ENCODE data around the gene B3GNT8. TPM values are rescaled to one million over a fixed set of nuclear protein-coding genes. Genes with fewer than 3 reads are reported as not detected.

The B3GNT8 gene
- total and polyA plus RNA-seq, 2 experiments from 2014 or later, result 0.71 to 1.8 TPM

- Histone ChIP-seq H3K36me3 (ENCODE audit: insufficient read depth) (no peaks in the 10 kb centered on the region), H3F3A (replicated peaks; ENCODE audit: low read depth) (peaks cover 7% of the 10 kb centered on the region; the same call in 1 of the 2 replicates), H3K4me1 (ENCODE audit: insufficient read depth) (no peaks in the 10 kb centered on the region), H3K79me2 (replicated peaks; ENCODE audit: insufficient read depth) (no peaks in the 10 kb centered on the region), H4K20me1 (replicated peaks; ENCODE audit: insufficient read depth) (no peaks in the 10 kb centered on the region), H3K9me2 (ENCODE audit: insufficient read depth) (no peaks in the 10 kb centered on the region), H3K4me3 (no peak overlapping the region), H3K27ac (ENCODE audit: low read depth) (no peak overlapping the region), H3K27me3 (ENCODE audit: insufficient read depth) (no peaks in the 10 kb centered on the region), H3K4me2 (no peak overlapping the region), H2AFZ (no peak overlapping the region)
- H3K4me3 Mint-ChIP-seq, result no peak overlapping the region
- DNase-seq (ENCODE audit: low spot score), result no peak
- peaks cover 7% of the 10 kb centered on the region; the same call in 2 of the 3 replicates for H3K36me3 Mint-ChIP-seq (ENCODE audit: low read depth)
- H3K4me1 Mint-ChIP-seq, result peaks cover 8% of the 10 kb centered on the region
- H3K9me3 Mint-ChIP-seq, result no peaks in the 10 kb centered on the region
- ATAC-seq, result no peak
- TF ChIP-seq ZNF462 (CRISPR knock-in tag; IDR thresholded peaks at IDR 0.05), result no peak
- peaks cover 10% of the 10 kb centered on the region for H3K27me3 Mint-ChIP-seq (ENCODE audit: insufficient read depth, low read depth, poor library complexity)
- H3K27ac Mint-ChIP-seq, result no peak overlapping the region
Measured at GRCh38 chr19:41411100-41411967, 15.8 kb downstream of the B3GNT8 start.

GRCh38 chr19:41410336-41411054, 16.7 kb downstream of the B3GNT8 start:
- Mint-ChIP-seq H3K9me3 (no peaks in the 10 kb centered on the region), H3K4me1 (peaks cover 8% of the 10 kb centered on the region), H3K36me3 (ENCODE audit: low read depth) (peaks cover 3% of the 10 kb centered on the region; the same call in 2 of the 3 replicates), H3K27ac (peak overlapping the region; percentile 39; the same call in 1 of the 2 replicates), H3K27me3 (ENCODE audit: insufficient read depth, low read depth, poor library complexity) (peaks cover 9% of the 10 kb centered on the region), H3K4me3 (no peak overlapping the region)
- Histone ChIP-seq H3F3A (replicated peaks; ENCODE audit: low read depth) (peaks cover 7% of the 10 kb centered on the region; the same call in 1 of the 2 replicates), H3K79me2 (replicated peaks; ENCODE audit: insufficient read depth) (no peaks in the 10 kb centered on the region), H3K9me2 (ENCODE audit: insufficient read depth) (no peaks in the 10 kb centered on the region), H3K4me1 (ENCODE audit: insufficient read depth) (no peaks in the 10 kb centered on the region), H3K4me3 (no peak overlapping the region), H4K20me1 (replicated peaks; ENCODE audit: insufficient read depth) (no peaks in the 10 kb centered on the region), H3K36me3 (ENCODE audit: insufficient read depth) (no peaks in the 10 kb centered on the region), H3K27ac (ENCODE audit: low read depth) (no peak overlapping the region), H3K27me3 (ENCODE audit: insufficient read depth) (no peaks in the 10 kb centered on the region), H2AFZ (no peak overlapping the region), H3K4me2 (no peak overlapping the region)
- no peak for DNase-seq (ENCODE audit: low spot score)
- no peak for ATAC-seq
- TF ChIP-seq POLR2AphosphoS5 (IDR thresholded peaks at IDR 0.05; ENCODE audit: low read depth) (no peak), NANOG (IDR thresholded peaks at IDR 0.05; ENCODE audit: borderline replicate concordance) (no peak), REST (IDR thresholded peaks at IDR 0.05; ENCODE audit: unreplicated experiment) (no peak), ZNF114 (CRISPR knock-in tag; IDR thresholded peaks at IDR 0.05) (no peak)

All from GM23338 (cell line).